NCI-H2196 (cell line): ENCODE data around the gene PGRMC2.

ENCODE experiments used
- DNase-seq: peaks from one replicate; lab custom pipeline; 2025; ENCODE audit not compliant: unreplicated experiment; lab: John Stamatoyannopoulos, UW

PGRMC2 gene

GRCh38 chr4:128299848-128300247 lies 12.2 kb upstream of the PGRMC2 start:
- no peak for DNase-seq

- no peak for DNase-seq
Measured at GRCh38 chr4:128298852-128299251, 11.2 kb upstream of the PGRMC2 start.

- no peak for DNase-seq
Measured at GRCh38 chr4:128298146-128298758, 10.6 kb upstream of the PGRMC2 start.

GRCh38 chr4:128295255-128295654 lies 7.6 kb upstream of the PGRMC2 start:
- DNase-seq, result no peak

- DNase-seq, result no peak
Measured at GRCh38 chr4:128294464-128294863, 6.9 kb upstream of the PGRMC2 start.

- no peak for DNase-seq
Measured at GRCh38 chr4:128292349-128292748, 4.7 kb upstream of the PGRMC2 start.

- DNase-seq, result no peak
Measured at GRCh38 chr4:128291096-128291495, 3.5 kb upstream of the PGRMC2 start.

GRCh38 chr4:128290526-128290925 lies 2.9 kb upstream of the PGRMC2 start:
- DNase-seq, result no peak

- DNase-seq, result no peak
Measured at GRCh38 chr4:128289523-128290158, 2.0 kb upstream of the PGRMC2 start.

GRCh38 chr4:128288689-128289106 lies 1.1 kb upstream of the PGRMC2 start:
- DNase-seq, result peak; percentile 36

GRCh38 chr4:128287871-128288688 lies 467 bp upstream of the PGRMC2 start:
- peak; percentile 99 for DNase-seq

GRCh38 chr4:128286474-128287058 lies 1.0 kb downstream of the PGRMC2 start:
- DNase-seq, result no peak

GRCh38 chr4:128285085-128285997 lies 2.3 kb downstream of the PGRMC2 start:
- no peak for DNase-seq

- DNase-seq, result no peak
Measured at GRCh38 chr4:128284317-128284716, 3.3 kb downstream of the PGRMC2 start.

GRCh38 chr4:128283071-128283470 lies 4.5 kb downstream of the PGRMC2 start:
- no peak for DNase-seq

GRCh38 chr4:128282516-128282915 lies 5.1 kb downstream of the PGRMC2 start:
- no peak for DNase-seq

GRCh38 chr4:128281354-128281753 lies 6.3 kb downstream of the PGRMC2 start:
- no peak for DNase-seq

GRCh38 chr4:128279624-128280225 lies 7.9 kb downstream of the PGRMC2 start:
- DNase-seq, result no peak

GRCh38 chr4:128277856-128278255 lies 9.8 kb downstream of the PGRMC2 start:
- DNase-seq, result no peak

GRCh38 chr4:128275346-128275745 lies 12.3 kb downstream of the PGRMC2 start:
- no peak for DNase-seq
